ENCODE measurements around the gene QKI.

The QKI gene

DNA sequence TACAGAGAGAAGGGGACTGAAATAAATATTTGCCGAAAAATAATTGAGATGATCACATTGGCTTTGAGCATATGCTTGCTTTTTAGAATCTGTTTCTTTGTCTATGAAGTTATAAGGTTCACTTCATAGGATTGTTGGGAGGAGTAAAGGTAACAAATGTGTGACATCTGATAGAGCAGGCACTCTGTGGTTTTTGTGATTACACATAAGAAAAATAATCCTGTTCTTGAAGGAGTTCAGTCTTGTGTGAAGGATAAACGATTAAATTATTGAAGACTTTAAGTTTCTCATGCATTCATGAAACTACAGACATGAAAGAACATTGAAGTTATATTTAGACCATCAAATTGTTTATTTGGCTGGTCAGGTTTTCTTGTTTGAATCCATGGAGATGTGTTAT is 45.0 kb downstream of the QKI start:
- H3K4me3 ChIP-seq (ENCODE audit: low read length), result no peak overlapping the region
- no peaks in the 10 kb centered on the region for H3K4me1 ChIP-seq (ENCODE audit: low read length)
- H3K9me2 ChIP-seq (replicated peaks; ENCODE audit: insufficient read depth, low read length), result no peaks in the 10 kb centered on the region
- no peaks in the 10 kb centered on the region for H3F3A ChIP-seq (ENCODE audit: insufficient read depth, low read length)
- no peaks in the 10 kb centered on the region for H3K27me3 ChIP-seq (replicated peaks; ENCODE audit: insufficient read depth, low read length)
- no peaks in the 10 kb centered on the region for H4K20me1 ChIP-seq (ENCODE audit: insufficient read depth, low read length)
- no peaks in the 10 kb centered on the region for H3K9me3 ChIP-seq (replicated peaks; ENCODE audit: insufficient read depth, low read length)
- H3K4me2 ChIP-seq (ENCODE audit: low read depth, low read length), result no peak overlapping the region
- H3K27ac ChIP-seq (ENCODE audit: low read length), result no peak overlapping the region
- no peak overlapping the region for H3K9ac ChIP-seq (ENCODE audit: low read length)
- no peak overlapping the region for H2AFZ ChIP-seq (ENCODE audit: low read length)
- DNase-seq, result no peak
- peaks cover 55% of the 10 kb centered on the region for H3K79me2 ChIP-seq (ENCODE audit: low read length)
- no peaks in the 10 kb centered on the region for H3K36me3 ChIP-seq (replicated peaks; ENCODE audit: insufficient read depth, low read length)
- TF ChIP-seq, protein P1, sequence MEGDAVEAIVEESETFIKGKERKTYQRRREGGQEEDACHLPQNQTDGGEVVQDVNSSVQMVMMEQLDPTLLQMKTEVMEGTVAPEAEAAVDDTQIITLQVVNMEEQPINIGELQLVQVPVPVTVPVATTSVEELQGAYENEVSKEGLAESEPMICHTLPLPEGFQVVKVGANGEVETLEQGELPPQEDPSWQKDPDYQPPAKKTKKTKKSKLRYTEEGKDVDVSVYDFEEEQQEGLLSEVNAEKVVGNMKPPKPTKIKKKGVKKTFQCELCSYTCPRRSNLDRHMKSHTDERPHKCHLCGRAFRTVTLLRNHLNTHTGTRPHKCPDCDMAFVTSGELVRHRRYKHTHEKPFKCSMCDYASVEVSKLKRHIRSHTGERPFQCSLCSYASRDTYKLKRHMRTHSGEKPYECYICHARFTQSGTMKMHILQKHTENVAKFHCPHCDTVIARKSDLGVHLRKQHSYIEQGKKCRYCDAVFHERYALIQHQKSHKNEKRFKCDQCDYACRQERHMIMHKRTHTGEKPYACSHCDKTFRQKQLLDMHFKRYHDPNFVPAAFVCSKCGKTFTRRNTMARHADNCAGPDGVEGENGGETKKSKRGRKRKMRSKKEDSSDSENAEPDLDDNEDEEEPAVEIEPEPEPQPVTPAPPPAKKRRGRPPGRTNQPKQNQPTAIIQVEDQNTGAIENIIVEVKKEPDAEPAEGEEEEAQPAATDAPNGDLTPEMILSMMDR (IDR thresholded peaks at IDR 0.05; ENCODE audit: low read length), result no peak
- no peak for TF ChIP-seq EZH2phosphoT487 (IDR thresholded peaks at IDR 0.05; ENCODE audit: low read length)
- TF ChIP-seq EZH2 (optimal IDR thresholded peaks at IDR 0.05; ENCODE audit: low read depth, low read length), result no peak

DNA sequence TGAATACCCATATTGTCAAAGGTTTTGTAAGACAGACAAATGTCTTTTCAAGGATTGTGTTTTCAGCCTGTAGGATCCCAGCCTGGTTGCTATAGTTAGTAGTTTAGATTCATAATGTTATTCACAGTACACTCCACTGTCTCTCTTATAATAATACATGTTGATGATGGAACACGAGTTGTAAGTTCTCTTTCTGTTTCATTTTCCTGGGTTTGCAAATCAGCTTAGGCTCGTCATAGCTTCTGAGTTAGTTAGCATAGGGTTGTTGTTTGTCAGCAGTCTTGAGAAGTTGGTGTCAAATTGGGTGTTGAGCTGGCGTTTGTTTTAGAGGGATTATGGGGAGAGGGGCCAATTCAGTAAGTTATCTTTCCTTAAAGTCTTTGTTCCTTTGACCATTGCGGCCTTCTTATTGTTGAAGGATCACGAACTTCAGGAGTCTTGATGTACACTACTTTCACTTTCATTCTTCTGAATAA is 45.8 kb downstream of the QKI start:
- no peak overlapping the region for H2AFZ ChIP-seq (ENCODE audit: low read length)
- TF ChIP-seq EZH2phosphoT487 (IDR thresholded peaks at IDR 0.05; ENCODE audit: low read length), result no peak
- no peak for TF ChIP-seq EZH2 (optimal IDR thresholded peaks at IDR 0.05; ENCODE audit: low read depth, low read length)
- TF ChIP-seq, protein P1 (IDR thresholded peaks at IDR 0.05; ENCODE audit: low read length), result no peak

DNA sequence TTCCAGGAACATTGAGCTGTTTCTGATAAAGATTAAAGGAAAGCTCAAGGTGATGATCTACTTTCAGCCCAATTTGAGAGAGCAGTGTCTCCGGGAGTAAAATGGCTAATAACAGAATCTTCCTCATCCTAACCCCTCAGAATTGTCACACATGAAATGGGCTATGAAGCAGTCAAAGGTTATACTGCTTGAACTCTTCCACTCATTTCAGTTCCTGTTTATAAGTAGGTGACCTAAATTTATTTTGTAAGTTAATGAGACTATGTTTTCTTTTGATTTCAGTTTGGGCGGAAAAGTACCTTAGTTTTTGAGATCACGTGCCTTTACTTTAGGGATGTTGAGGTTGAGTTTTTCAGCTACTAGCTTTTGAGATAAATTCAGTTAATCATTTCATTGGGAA is 47.2 kb downstream of the QKI start:
- H3K4me2 ChIP-seq (ENCODE audit: low read depth, low read length), result no peak overlapping the region
- TF ChIP-seq EZH2phosphoT487 (IDR thresholded peaks at IDR 0.05; ENCODE audit: low read length) (no peak), EZH2 (optimal IDR thresholded peaks at IDR 0.05; ENCODE audit: low read depth, low read length) (no peak)
- TF ChIP-seq, protein P1 (IDR thresholded peaks at IDR 0.05; ENCODE audit: low read length), result no peak
- H3K9me2 ChIP-seq (replicated peaks; ENCODE audit: insufficient read depth, low read length), result no peaks in the 10 kb centered on the region
- no peaks in the 10 kb centered on the region for H3K4me1 ChIP-seq (ENCODE audit: low read length)
- no peaks in the 10 kb centered on the region for H3K27me3 ChIP-seq (replicated peaks; ENCODE audit: insufficient read depth, low read length)
- H3K9ac ChIP-seq (ENCODE audit: low read length), result no peak overlapping the region
- H2AFZ ChIP-seq (ENCODE audit: low read length), result no peak overlapping the region
- no peak for DNase-seq
- H3K27ac ChIP-seq (ENCODE audit: low read length), result no peak overlapping the region
- peaks cover 41% of the 10 kb centered on the region for H3K79me2 ChIP-seq (ENCODE audit: low read length)
- no peaks in the 10 kb centered on the region for H4K20me1 ChIP-seq (ENCODE audit: insufficient read depth, low read length)
- H3K4me3 ChIP-seq (ENCODE audit: low read length), result no peak overlapping the region
- no peaks in the 10 kb centered on the region for H3K36me3 ChIP-seq (replicated peaks; ENCODE audit: insufficient read depth, low read length)
- no peaks in the 10 kb centered on the region for H3K9me3 ChIP-seq (replicated peaks; ENCODE audit: insufficient read depth, low read length)
- no peaks in the 10 kb centered on the region for H3F3A ChIP-seq (ENCODE audit: insufficient read depth, low read length)

More for the DNA sequence above, 45.8 kb downstream of the QKI start:
- H3K9ac ChIP-seq (ENCODE audit: low read length), result no peak overlapping the region
- H3K36me3 ChIP-seq (replicated peaks; ENCODE audit: insufficient read depth, low read length), result no peaks in the 10 kb centered on the region
- peaks cover 50% of the 10 kb centered on the region for H3K79me2 ChIP-seq (ENCODE audit: low read length)
- H3K27ac ChIP-seq (ENCODE audit: low read length), result no peak overlapping the region
- no peaks in the 10 kb centered on the region for H3K4me1 ChIP-seq (ENCODE audit: low read length)
- no peak overlapping the region for H3K4me3 ChIP-seq (ENCODE audit: low read length)
- no peak for DNase-seq
- no peaks in the 10 kb centered on the region for H3K27me3 ChIP-seq (replicated peaks; ENCODE audit: insufficient read depth, low read length)
- H3F3A ChIP-seq (ENCODE audit: insufficient read depth, low read length), result no peaks in the 10 kb centered on the region
- H3K4me2 ChIP-seq (ENCODE audit: low read depth, low read length), result 0 out of 2 replicates have a peak overlapping the region, but pooled peaks have one; percentile 3
- no peaks in the 10 kb centered on the region for H3K9me3 ChIP-seq (replicated peaks; ENCODE audit: insufficient read depth, low read length)
- H3K9me2 ChIP-seq (replicated peaks; ENCODE audit: insufficient read depth, low read length), result no peaks in the 10 kb centered on the region
- H4K20me1 ChIP-seq (ENCODE audit: insufficient read depth, low read length), result no peaks in the 10 kb centered on the region

All from MM.1S (cell line).